Measurements from ENCODE around the gene NOA1.
"Not testable (repeated sequence)": the region's sequence is repeated elsewhere in the genome, so short reads cannot be mapped to it uniquely, and the experiment has no call there.

Gene NOA1

DNA sequence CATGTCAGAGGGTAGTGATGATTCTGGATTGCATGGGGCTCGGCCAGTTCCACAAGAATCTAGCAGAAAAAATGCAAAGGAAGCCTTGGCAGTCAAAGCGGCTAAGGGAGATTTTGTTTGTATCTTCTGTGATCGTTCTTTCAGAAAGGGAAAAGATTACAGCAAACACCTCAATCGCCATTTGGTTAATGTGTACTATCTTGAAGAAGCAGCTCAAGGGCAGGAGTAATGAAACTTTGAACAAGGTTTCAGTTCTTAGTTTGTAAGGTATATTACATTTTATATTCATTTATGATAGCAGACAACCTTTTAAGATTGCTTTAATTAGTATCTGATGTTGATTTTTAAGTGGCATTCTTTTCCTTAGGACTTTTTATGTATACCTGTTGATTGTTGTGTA lies 45.5 kb downstream of the NOA1 start:
- no peak overlapping the region for H3K9ac ChIP-seq (ENCODE audit: low read length)
- H3K4me2 ChIP-seq (ENCODE audit: low read depth, low read length, poor library complexity, severe bottlenecking), result no peak overlapping the region
- no peak for TF ChIP-seq EZH2phosphoT487 (conservative IDR thresholded peaks at IDR 0.05; ENCODE audit: low read length)
- TF ChIP-seq, protein P1, sequence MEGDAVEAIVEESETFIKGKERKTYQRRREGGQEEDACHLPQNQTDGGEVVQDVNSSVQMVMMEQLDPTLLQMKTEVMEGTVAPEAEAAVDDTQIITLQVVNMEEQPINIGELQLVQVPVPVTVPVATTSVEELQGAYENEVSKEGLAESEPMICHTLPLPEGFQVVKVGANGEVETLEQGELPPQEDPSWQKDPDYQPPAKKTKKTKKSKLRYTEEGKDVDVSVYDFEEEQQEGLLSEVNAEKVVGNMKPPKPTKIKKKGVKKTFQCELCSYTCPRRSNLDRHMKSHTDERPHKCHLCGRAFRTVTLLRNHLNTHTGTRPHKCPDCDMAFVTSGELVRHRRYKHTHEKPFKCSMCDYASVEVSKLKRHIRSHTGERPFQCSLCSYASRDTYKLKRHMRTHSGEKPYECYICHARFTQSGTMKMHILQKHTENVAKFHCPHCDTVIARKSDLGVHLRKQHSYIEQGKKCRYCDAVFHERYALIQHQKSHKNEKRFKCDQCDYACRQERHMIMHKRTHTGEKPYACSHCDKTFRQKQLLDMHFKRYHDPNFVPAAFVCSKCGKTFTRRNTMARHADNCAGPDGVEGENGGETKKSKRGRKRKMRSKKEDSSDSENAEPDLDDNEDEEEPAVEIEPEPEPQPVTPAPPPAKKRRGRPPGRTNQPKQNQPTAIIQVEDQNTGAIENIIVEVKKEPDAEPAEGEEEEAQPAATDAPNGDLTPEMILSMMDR (IDR thresholded peaks at IDR 0.05; ENCODE audit: insufficient read depth, low read length, poor library complexity, severe bottlenecking), result no peak
- H3K9me3 ChIP-seq (ENCODE audit: insufficient read depth, low read length), result no peaks in the 10 kb centered on the region
- no peak overlapping the region for H3K4me3 ChIP-seq (ENCODE audit: insufficient read depth, low read length, poor library complexity, severe bottlenecking)
- no peaks in the 10 kb centered on the region for H4K20me1 ChIP-seq (ENCODE audit: low read depth, low read length)
- no peaks in the 10 kb centered on the region for H3F3A ChIP-seq (ENCODE audit: insufficient read depth)
- no peaks in the 10 kb centered on the region for H3K36me3 ChIP-seq (ENCODE audit: low read length)
- no peaks in the 10 kb centered on the region for H3K9me2 ChIP-seq (replicated peaks; ENCODE audit: insufficient read depth, low read length)
- no peak overlapping the region for H2AFZ ChIP-seq (ENCODE audit: low read depth, low read length, severe bottlenecking)
- H3K79me2 ChIP-seq (ENCODE audit: insufficient read depth, low read length), result no peaks in the 10 kb centered on the region; the same call in 1 of the 2 replicates
- no peaks in the 10 kb centered on the region for H3K27me3 ChIP-seq (ENCODE audit: low read length)
- H3K27ac ChIP-seq (ENCODE audit: low read depth, low read length), result no peak overlapping the region

DNA sequence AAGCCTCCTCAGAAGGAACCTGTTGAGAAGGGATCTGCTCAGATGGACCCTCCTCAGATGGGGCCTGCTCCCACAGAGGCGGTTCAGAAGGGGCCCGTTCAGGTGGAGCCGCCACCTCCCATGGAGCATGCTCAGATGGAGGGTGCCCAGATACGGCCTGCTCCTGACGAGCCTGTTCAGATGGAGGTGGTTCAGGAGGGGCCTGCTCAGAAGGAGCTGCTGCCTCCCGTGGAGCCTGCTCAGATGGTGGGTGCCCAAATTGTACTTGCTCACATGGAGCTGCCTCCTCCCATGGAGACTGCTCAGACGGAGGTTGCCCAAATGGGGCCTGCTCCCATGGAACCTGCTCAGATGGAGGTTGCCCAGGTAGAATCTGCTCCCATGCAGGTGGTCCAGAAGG lies 46.8 kb downstream of the NOA1 start:
- no peaks in the 10 kb centered on the region for H3K36me3 ChIP-seq (ENCODE audit: low read length)
- H3K9me3 ChIP-seq (ENCODE audit: insufficient read depth, low read length), result no peaks in the 10 kb centered on the region
- H3K4me3 ChIP-seq (ENCODE audit: insufficient read depth, low read length, poor library complexity, severe bottlenecking), result no peak overlapping the region
- no peaks in the 10 kb centered on the region for H3K9me2 ChIP-seq (replicated peaks; ENCODE audit: insufficient read depth, low read length)
- H3K27me3 ChIP-seq (ENCODE audit: low read length), result no peaks in the 10 kb centered on the region
- H2AFZ ChIP-seq (ENCODE audit: low read depth, low read length, severe bottlenecking), result no peak overlapping the region
- H3K4me2 ChIP-seq (ENCODE audit: low read depth, low read length, poor library complexity, severe bottlenecking), result no peak overlapping the region
- H3K79me2 ChIP-seq (ENCODE audit: insufficient read depth, low read length), result no peaks in the 10 kb centered on the region; the same call in 1 of the 2 replicates
- TF ChIP-seq EZH2phosphoT487 (conservative IDR thresholded peaks at IDR 0.05; ENCODE audit: low read length), result no peak
- TF ChIP-seq, protein P1 (IDR thresholded peaks at IDR 0.05; ENCODE audit: insufficient read depth, low read length, poor library complexity, severe bottlenecking), result no peak
- H3F3A ChIP-seq (ENCODE audit: insufficient read depth), result no peaks in the 10 kb centered on the region
- no peak overlapping the region for H3K9ac ChIP-seq (ENCODE audit: low read length)
- H4K20me1 ChIP-seq (ENCODE audit: low read depth, low read length), result no peaks in the 10 kb centered on the region
- H3K27ac ChIP-seq (ENCODE audit: low read depth, low read length), result no peak overlapping the region

DNA sequence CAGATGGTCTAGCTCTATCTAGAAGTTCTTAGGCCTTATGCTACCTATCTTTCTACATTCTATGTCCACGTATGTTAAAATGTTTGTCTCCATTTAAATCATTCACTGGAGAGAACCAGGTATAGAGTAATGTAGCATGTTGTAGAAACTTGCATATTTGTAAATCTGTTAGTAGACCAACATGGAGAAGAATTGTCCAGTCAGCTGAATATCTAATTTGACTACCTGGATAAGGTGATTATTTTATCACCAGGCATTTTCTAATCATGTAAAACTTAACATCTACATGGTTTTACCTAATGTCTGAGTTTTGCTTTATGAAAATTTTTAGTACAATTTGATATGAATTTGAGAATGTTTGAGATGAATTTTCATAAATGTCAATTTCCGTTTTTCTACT lies 50.2 kb downstream of the NOA1 start:
- Histone ChIP-seq H3K27me3 (ENCODE audit: low read length) (no peaks in the 10 kb centered on the region), H3K9me2 (replicated peaks; ENCODE audit: insufficient read depth, low read length) (no peaks in the 10 kb centered on the region), H2AFZ (ENCODE audit: low read depth, low read length, severe bottlenecking) (no peak overlapping the region), H3F3A (ENCODE audit: insufficient read depth) (no peaks in the 10 kb centered on the region), H3K79me2 (ENCODE audit: insufficient read depth, low read length) (peaks cover 4% of the 10 kb centered on the region; the same call in 1 of the 2 replicates), H3K4me2 (ENCODE audit: low read depth, low read length, poor library complexity, severe bottlenecking) (no peak overlapping the region), H3K9ac (ENCODE audit: low read length) (no peak overlapping the region), H3K9me3 (ENCODE audit: insufficient read depth, low read length) (no peaks in the 10 kb centered on the region), H3K36me3 (ENCODE audit: low read length) (no peaks in the 10 kb centered on the region), H3K27ac (ENCODE audit: low read depth, low read length) (no peak overlapping the region), H4K20me1 (ENCODE audit: low read depth, low read length) (no peaks in the 10 kb centered on the region), H3K4me3 (ENCODE audit: insufficient read depth, low read length, poor library complexity, severe bottlenecking) (no peak overlapping the region)
- TF ChIP-seq, protein P1 (IDR thresholded peaks at IDR 0.05; ENCODE audit: insufficient read depth, low read length, poor library complexity, severe bottlenecking), result no peak
- TF ChIP-seq EZH2phosphoT487 (conservative IDR thresholded peaks at IDR 0.05; ENCODE audit: low read length), result no peak

DNA sequence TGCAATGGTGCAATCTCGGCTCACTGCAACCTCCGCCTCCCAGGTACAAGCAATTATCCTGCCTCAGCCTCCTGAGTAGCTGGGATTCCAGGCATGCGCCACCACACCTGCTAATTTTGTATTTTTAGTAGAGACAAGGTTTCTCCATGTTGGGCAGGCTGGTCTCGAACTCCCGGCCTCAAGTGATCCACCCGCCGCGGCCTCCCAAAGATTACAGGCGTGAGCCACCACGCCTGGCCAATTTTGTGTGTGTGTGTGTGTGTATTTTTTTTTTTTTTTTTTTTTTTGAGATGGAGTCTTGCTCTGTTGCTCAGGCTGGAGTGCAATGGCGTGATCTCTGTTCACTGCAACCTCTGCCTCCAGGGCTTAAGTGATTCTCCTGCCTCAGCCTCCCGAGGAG lies 62.4 kb downstream of the NOA1 start:
- not testable (repeated sequence) for H2AFZ ChIP-seq (ENCODE audit: low read depth, low read length, severe bottlenecking); H3K9ac ChIP-seq (ENCODE audit: low read length); H3K27ac ChIP-seq (ENCODE audit: low read depth, low read length); H4K20me1 ChIP-seq (ENCODE audit: low read depth, low read length); H3K36me3 ChIP-seq (ENCODE audit: low read length); H3K4me3 ChIP-seq (ENCODE audit: insufficient read depth, low read length, poor library complexity, severe bottlenecking); H3K9me3 ChIP-seq (ENCODE audit: insufficient read depth, low read length); H3K27me3 ChIP-seq (ENCODE audit: low read length); H3F3A ChIP-seq (ENCODE audit: insufficient read depth); H3K4me2 ChIP-seq (ENCODE audit: low read depth, low read length, poor library complexity, severe bottlenecking); H3K9me2 ChIP-seq (replicated peaks; ENCODE audit: insufficient read depth, low read length)
- H3K79me2 ChIP-seq (ENCODE audit: insufficient read depth, low read length), result peaks cover 83% of the 10 kb centered on the region
